ENCODE results near the gene TOX2.

Gene TOX2

DNA sequence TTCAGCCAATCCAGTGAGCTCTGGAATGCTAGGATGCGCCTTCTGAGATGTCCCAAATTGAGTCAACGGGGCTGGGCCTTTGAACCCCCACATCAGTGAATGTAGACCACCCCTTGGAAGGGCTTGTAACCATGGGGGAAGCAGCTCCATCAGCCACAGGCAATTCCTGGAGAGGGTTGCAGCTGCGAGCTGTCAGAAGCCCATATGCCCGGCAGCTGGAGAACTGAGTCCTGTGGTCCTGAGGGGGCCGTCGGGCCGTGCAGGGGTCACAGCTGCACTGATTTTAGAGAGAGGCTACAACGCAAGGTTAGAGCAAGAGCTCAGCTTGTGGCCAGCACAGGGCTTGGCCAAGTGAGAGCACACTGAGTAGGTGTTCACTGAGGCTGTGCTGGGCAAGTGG lies 121.3 kb downstream of the TOX2 start:
- no peak overlapping the region for H3K4me3 ChIP-seq (ENCODE audit: low read depth, low read length)
- TF ChIP-seq POLR2A (IDR thresholded peaks at IDR 0.05; ENCODE audit: extremely low read depth, insufficient read length) (no peak), MYC (IDR thresholded peaks at IDR 0.05; ENCODE audit: low read depth, low read length) (no peak)
- TF ChIP-seq, protein P1, sequence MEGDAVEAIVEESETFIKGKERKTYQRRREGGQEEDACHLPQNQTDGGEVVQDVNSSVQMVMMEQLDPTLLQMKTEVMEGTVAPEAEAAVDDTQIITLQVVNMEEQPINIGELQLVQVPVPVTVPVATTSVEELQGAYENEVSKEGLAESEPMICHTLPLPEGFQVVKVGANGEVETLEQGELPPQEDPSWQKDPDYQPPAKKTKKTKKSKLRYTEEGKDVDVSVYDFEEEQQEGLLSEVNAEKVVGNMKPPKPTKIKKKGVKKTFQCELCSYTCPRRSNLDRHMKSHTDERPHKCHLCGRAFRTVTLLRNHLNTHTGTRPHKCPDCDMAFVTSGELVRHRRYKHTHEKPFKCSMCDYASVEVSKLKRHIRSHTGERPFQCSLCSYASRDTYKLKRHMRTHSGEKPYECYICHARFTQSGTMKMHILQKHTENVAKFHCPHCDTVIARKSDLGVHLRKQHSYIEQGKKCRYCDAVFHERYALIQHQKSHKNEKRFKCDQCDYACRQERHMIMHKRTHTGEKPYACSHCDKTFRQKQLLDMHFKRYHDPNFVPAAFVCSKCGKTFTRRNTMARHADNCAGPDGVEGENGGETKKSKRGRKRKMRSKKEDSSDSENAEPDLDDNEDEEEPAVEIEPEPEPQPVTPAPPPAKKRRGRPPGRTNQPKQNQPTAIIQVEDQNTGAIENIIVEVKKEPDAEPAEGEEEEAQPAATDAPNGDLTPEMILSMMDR (IDR thresholded peaks at IDR 0.05; ENCODE audit: low read depth, low read length): no peak
- TF ChIP-seq, protein P2, sequence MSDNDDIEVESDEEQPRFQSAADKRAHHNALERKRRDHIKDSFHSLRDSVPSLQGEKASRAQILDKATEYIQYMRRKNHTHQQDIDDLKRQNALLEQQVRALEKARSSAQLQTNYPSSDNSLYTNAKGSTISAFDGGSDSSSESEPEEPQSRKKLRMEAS (IDR thresholded peaks at IDR 0.05; ENCODE audit: low read depth, low read length): no peak
- DNase-seq (ENCODE audit: low read depth): no peak

DNA sequence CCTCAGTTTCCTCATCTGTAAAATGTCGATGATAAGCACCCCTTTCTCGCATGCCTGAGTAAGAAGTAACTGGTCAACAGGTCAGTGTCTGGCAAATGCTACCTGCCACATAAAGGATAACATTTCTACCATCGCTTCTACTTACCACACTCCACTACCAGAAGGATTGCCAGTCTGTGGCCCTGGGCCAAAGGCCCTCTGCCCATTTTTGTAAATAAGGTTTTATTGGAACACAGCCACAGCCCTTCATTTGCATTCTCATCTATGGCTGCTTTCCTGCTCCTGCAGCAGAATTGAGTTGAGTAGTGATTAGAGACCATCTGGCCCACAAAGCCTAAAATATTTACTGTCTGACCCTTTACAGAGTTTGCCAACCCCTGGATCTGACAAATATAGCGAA lies 121.8 kb downstream of the TOX2 start:
- no peak overlapping the region for H3K4me3 ChIP-seq (ENCODE audit: low read depth, low read length)
- DNase-seq (ENCODE audit: low read depth): no peak
- TF ChIP-seq, protein P1 (IDR thresholded peaks at IDR 0.05; ENCODE audit: low read depth, low read length): no peak
- TF ChIP-seq MYC (IDR thresholded peaks at IDR 0.05; ENCODE audit: low read depth, low read length): no peak
- TF ChIP-seq, protein P2 (IDR thresholded peaks at IDR 0.05; ENCODE audit: low read depth, low read length): no peak
- TF ChIP-seq POLR2A (IDR thresholded peaks at IDR 0.05; ENCODE audit: extremely low read depth, insufficient read length): no peak

DNA sequence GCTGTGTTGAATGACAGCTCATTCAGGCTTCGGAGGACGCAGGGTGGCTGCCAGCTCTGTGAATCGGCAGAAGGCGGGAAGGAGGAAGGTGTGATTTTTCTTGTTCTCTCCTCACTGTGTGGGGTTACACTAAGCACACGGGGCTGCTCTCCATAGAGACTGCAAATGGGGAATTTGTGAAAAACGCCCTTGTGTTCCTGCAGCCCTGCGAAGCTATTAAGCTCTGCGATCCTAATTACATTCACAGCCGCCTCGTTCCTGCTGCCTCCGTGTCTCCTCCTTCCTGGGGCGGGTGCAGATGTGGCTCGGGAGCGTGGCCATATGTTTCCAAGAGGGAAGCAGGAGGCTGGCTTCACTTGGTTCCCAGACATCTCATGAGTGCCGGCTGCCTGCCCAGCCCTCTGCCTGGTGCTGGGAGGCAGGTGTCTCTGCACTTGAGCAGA lies 124.0 kb downstream of the TOX2 start:
- DNase-seq (ENCODE audit: low read depth): no peak
- H3K4me3 ChIP-seq (ENCODE audit: low read depth, low read length): no peak overlapping the region
- TF ChIP-seq, protein P2 (IDR thresholded peaks at IDR 0.05; ENCODE audit: low read depth, low read length): no peak
- TF ChIP-seq POLR2A (IDR thresholded peaks at IDR 0.05; ENCODE audit: extremely low read depth, insufficient read length) (no peak), MYC (IDR thresholded peaks at IDR 0.05; ENCODE audit: low read depth, low read length) (no peak)
- TF ChIP-seq, protein P1 (IDR thresholded peaks at IDR 0.05; ENCODE audit: low read depth, low read length): no peak

DNA sequence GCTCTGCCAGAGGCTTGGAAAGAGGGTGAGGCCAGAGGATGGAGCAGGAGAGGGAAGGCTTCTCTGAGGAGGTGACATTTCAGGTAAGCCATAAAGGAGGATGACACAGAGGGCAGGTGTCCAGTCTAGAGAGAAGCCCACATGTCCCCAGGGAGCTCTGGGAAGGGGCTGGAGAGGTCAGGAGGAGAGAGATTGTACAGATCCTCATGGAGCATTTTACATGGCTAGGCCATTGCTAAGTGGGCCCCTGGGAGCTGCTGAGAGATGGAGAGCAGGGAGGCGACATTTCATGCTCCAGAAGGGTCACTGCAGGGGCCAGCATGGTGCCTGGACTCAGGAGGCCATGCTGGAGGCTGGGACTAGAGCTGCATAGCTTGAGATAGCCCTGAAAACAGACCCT lies 124.5 kb downstream of the TOX2 start:
- TF ChIP-seq, protein P1 (IDR thresholded peaks at IDR 0.05; ENCODE audit: low read depth, low read length): no peak
- no peak for TF ChIP-seq MYC (IDR thresholded peaks at IDR 0.05; ENCODE audit: low read depth, low read length)
- TF ChIP-seq, protein P2 (IDR thresholded peaks at IDR 0.05; ENCODE audit: low read depth, low read length): no peak
- H3K4me3 ChIP-seq (ENCODE audit: low read depth, low read length): no peak overlapping the region
- DNase-seq (ENCODE audit: low read depth): no peak

DNA sequence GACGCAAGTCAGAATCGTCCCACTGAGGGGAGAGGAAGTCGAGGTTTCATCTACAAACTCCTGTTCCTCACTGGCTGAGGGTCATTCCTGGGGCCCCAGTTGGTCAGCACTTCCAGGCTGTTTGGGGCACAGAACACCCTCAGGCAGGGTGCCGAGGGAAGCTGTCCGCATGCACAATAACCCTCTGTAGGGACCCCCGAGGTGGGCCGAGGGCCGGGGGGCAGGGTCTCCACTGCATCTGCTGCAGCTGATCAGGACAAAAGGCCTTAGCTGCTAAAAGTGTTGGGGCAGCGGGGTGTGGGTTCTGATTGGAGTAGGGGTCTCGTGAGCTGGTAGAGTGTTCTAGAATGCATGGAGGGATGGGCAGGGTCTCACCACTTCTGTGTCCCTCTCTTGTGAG lies 125.1 kb downstream of the TOX2 start:
- TF ChIP-seq, protein P1 (IDR thresholded peaks at IDR 0.05; ENCODE audit: low read depth, low read length): no peak
- TF ChIP-seq, protein P2 (IDR thresholded peaks at IDR 0.05; ENCODE audit: low read depth, low read length): no peak
- no peak for DNase-seq (ENCODE audit: low read depth)
- no peak overlapping the region for H3K4me3 ChIP-seq (ENCODE audit: low read depth, low read length)
